GM23338 (cell line): Measurements from ENCODE around the gene PTPN13.

ENCODE experiments used
- CTCF ChIP-seq, 2 experiments: fragments of 200-600 bp in 1 of 2; sonication (generic) in 1 of 2; conservative IDR thresholded peaks; 2 replicates each; pipeline versions ENCODE4 v1.5.1 to v1.6.1; 2016 to 2017; ENCODE audit warnings: antibody characterized with exemption in 2 of 2, low read depth in 2 of 2, mild to moderate bottlenecking in 2 of 2, moderate library complexity in 1 of 2
- EZH2phosphoT487 ChIP-seq: fragments of 200-600 bp; sonication (generic); IDR thresholded peaks from one replicate; pipeline ENCODE4 v1.8.1; 2018; ENCODE audit warnings: antibody characterized with exemption; ENCODE audit not compliant: unreplicated experiment
- POLR2AphosphoS5 ChIP-seq: IDR thresholded peaks from 2 replicates; pipeline ENCODE4 v1.6.1; 2016; ENCODE audit warnings: antibody characterized with exemption, low read depth
- REST ChIP-seq: IDR thresholded peaks from one replicate; pipeline ENCODE4 v1.6.1; 2018; ENCODE audit warnings: antibody characterized with exemption; ENCODE audit not compliant: unreplicated experiment

GRCh38 chr4:86688026-86688425, 93.9 kb downstream of the PTPN13 start:
- TF ChIP-seq CTCF (conservative IDR thresholded peaks at IDR 0.05; ENCODE audit: low read depth in 2 of 2): no peak
- TF ChIP-seq EZH2phosphoT487: no peak
- TF ChIP-seq REST: no peak
- TF ChIP-seq POLR2AphosphoS5: no peak
